HepG2 (cell line): ENCODE measurements around the gene EPC1. TPM values are rescaled to one million over a fixed set of nuclear protein-coding genes. Genes with fewer than 3 reads are reported as not detected.
A peak's percentile ranks its signal among the peaks of the same experiment; 100 is the strongest.

Experiments used
- CEBPB ChIP-seq: IDR thresholded peaks from 2 replicates; pipeline ENCODE4 v1.6.1; 2011; ENCODE audit warnings: low read depth, low read length, improper control_type of control experiment, borderline replicate concordance
- ELK4 ChIP-seq: sonication (generic); formaldehyde crosslinking; IDR thresholded peaks from 2 replicates; pipeline ENCODE4 v1.9.0; 2021; ENCODE audit warnings: missing genetic modification reagents, borderline replicate concordance
- HHEX ChIP-seq: IDR thresholded peaks from 2 replicates; pipeline ENCODE4 v1.6.1; 2016; ENCODE audit warnings: control low read depth
- HMG20A ChIP-seq: IDR thresholded peaks from 2 replicates; pipeline ENCODE4 v1.6.1; 2016; ENCODE audit warnings: borderline replicate concordance
- MIER2 ChIP-seq: IDR thresholded peaks from 2 replicates; pipeline ENCODE4 v1.6.1; 2016; ENCODE audit warnings: missing biosample characterization, missing genetic modification reagents
- RARG ChIP-seq: sonication (generic); formaldehyde crosslinking; IDR thresholded peaks from 2 replicates; pipeline ENCODE4 v1.4.0; 2020; ENCODE audit warnings: low read depth, mild to moderate bottlenecking, missing genetic modification reagents
- THAP8 ChIP-seq: sonication (generic); formaldehyde crosslinking; IDR thresholded peaks from 2 replicates; pipeline ENCODE4 v1.5.1; 2020; ENCODE audit warnings: missing genetic modification reagents, mild to moderate bottlenecking, borderline replicate concordance
- XBP1 ChIP-seq: sonication (generic); formaldehyde crosslinking; IDR thresholded peaks from 2 replicates; pipeline ENCODE4 v1.5.0; 2020; ENCODE audit warnings: missing genetic modification reagents
- ZHX1 ChIP-seq: sonication (generic); formaldehyde crosslinking; IDR thresholded peaks from 2 replicates; pipeline ENCODE4 v1.8.1; 2022; ENCODE audit warnings: low read depth, mild to moderate bottlenecking, missing genetic modification reagents
- ZNF282 ChIP-seq: fragments of 450-650 bp; IDR thresholded peaks from 2 replicates; pipeline ENCODE4 v1.6.1; 2018; ENCODE audit not compliant: partially characterized antibody
- ZNF407 ChIP-seq: sonication (generic); formaldehyde crosslinking; IDR thresholded peaks from one replicate; pipeline ENCODE4 v1.5.1; 2020; ENCODE audit warnings: mild to moderate bottlenecking, missing genetic modification reagents; ENCODE audit errors: not compliant biosample characterization
- ZNF484 ChIP-seq: sonication (generic); formaldehyde crosslinking; IDR thresholded peaks from 2 replicates; pipeline ENCODE4 v1.5.1; 2020; ENCODE audit warnings: mild to moderate bottlenecking, low read depth, missing genetic modification reagents, borderline replicate concordance
- ZNF512 ChIP-seq: sonication (generic); formaldehyde crosslinking; IDR thresholded peaks from 2 replicates; pipeline ENCODE4 v1.4.0; 2020; ENCODE audit warnings: mild to moderate bottlenecking, missing genetic modification reagents
- ZNF580 ChIP-seq: IDR thresholded peaks from 2 replicates; pipeline ENCODE4 v1.6.1; 2016; ENCODE audit warnings: low read depth, borderline replicate concordance
- ZNF720 ChIP-seq: sonication (generic); formaldehyde crosslinking; IDR thresholded peaks from 2 replicates; pipeline ENCODE4 v1.4.0; 2020; ENCODE audit warnings: missing genetic modification reagents
- polyA plus RNA-seq, 8 experiments: library from polyadenylated mRNA; depleted of rRNA in 3 of 8; stranded (reverse) in 7 of 8; unstranded in 1 of 8; fragments of >200 nt; fragmentation: Illumina TruSeq in 4 of 8; extraction: Trizol in 4 of 8; gene quantifications; 2 replicates each; pipeline versions ENCODE4 v1.2.1 to v1.2.3, GENCODE V29; 2011 to 2016; ENCODE audit warnings: low read depth in 4 of 8, missing spikeins in 1 of 8, mixed read lengths in 1 of 8; ENCODE audit not compliant: insufficient read depth in 1 of 8
- total RNA-seq, 5 experiments: library from RNA; depleted of rRNA; stranded (reverse); fragments of >200 nt; fragmentation: Illumina TruSeq; extraction: Trizol; gene quantifications; 2 replicates each; pipeline ENCODE4 v1.2.3, GENCODE V29; 2016; ENCODE audit warnings: low read depth in 1 of 5

Gene EPC1
- total and polyA plus RNA-seq, 2 of the 13 experiments (the other 11 are each of a cell fraction or from before 2014, with no cell fraction given) = 28.7 to 44.2 TPM

- no peak for TF ChIP-seq ZNF282
- TF ChIP-seq ZNF407 (CRISPR knock-in tag) = no peak
- no peak for TF ChIP-seq RARG (CRISPR knock-in tag)
- TF ChIP-seq XBP1 (CRISPR knock-in tag) = no peak
- peak; percentile 77; the same call in 1 of the 2 replicates for TF ChIP-seq CEBPB
- TF ChIP-seq ZHX1 (CRISPR knock-in tag) = no peak; the same call in 1 of the 2 replicates
- no peak for TF ChIP-seq ZNF720 (CRISPR knock-in tag)
- TF ChIP-seq ZNF512 (CRISPR knock-in tag) = no peak
- no peak for TF ChIP-seq ELK4
- no peak for TF ChIP-seq HHEX
- peak; percentile 47; the same call in 1 of the 2 replicates for TF ChIP-seq MIER2
- TF ChIP-seq HMG20A = no peak
- no peak; the same call in 1 of the 2 replicates for TF ChIP-seq THAP8 (CRISPR knock-in tag)
- no peak for TF ChIP-seq ZNF484 (CRISPR knock-in tag)
- TF ChIP-seq ZNF580 (CRISPR knock-in tag) = peak; percentile 87; the same call in 1 of the 2 replicates
Measured at GRCh38 chr10:32346134-32346550, 816 bp downstream of the EPC1 start (continued).
